ENCODE data around the gene UPK3A. TPM values are rescaled to one million over a fixed set of nuclear protein-coding genes. Genes with fewer than 3 reads are reported as not detected.
A peak's percentile ranks its signal among the peaks of the same experiment; 100 is the strongest.

Gene UPK3A
- total RNA-seq (ENCODE audit: low replicate concordance), result 0.29 and 0.62 TPM in 2 replicates
- long read RNA-seq, result 0 reads

DNA sequence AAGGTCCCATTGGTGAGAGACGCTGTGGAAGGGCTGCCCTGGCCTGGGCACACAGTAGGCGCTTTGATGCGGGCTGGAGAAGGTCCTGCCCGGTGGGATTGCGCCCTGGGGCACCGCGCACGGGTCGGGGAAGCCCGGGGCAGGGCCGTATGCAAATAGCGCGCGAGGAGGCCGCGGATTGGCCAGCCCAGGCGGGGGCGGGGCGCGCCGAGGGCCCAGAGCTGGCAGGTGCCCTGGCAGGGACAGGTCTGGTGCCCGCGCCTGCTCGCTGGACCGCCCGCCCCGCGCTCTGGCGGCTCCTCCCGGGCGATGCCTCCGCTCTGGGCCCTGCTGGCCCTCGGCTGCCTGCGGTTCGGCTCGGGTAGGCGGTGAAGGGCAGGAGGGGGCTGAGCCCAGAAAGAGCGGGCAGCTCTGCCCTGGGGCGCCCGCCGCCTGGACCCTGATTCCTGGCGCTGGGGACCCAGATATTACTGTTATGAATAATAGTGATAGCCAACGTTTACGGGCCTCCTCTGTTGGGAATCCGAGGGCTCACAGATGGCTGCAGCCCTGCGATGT, at the start of gene UPK3A:
Gene UPK3A (plus strand): TSS at position 245 of the 558 bp plus-strand sequence. CDS start 65 bp downstream, at position 310.
- peaks cover 43% of the 10 kb centered on the region for H3K27me3 Mint-ChIP-seq
- H3K4me3 Mint-ChIP-seq, result peak within 1 kb of the TSS; percentile 65
- peaks cover 6% of the 10 kb centered on the region for H3K4me1 Mint-ChIP-seq (ENCODE audit: unreplicated experiment)
- H3K27ac Mint-ChIP-seq, result peak within 1 kb of the TSS; percentile 9
- H3K9me3 Mint-ChIP-seq, result no peaks in the 10 kb centered on the region
- no peaks in the 10 kb centered on the region for H3K36me3 Mint-ChIP-seq
- TF ChIP-seq, protein P1, sequence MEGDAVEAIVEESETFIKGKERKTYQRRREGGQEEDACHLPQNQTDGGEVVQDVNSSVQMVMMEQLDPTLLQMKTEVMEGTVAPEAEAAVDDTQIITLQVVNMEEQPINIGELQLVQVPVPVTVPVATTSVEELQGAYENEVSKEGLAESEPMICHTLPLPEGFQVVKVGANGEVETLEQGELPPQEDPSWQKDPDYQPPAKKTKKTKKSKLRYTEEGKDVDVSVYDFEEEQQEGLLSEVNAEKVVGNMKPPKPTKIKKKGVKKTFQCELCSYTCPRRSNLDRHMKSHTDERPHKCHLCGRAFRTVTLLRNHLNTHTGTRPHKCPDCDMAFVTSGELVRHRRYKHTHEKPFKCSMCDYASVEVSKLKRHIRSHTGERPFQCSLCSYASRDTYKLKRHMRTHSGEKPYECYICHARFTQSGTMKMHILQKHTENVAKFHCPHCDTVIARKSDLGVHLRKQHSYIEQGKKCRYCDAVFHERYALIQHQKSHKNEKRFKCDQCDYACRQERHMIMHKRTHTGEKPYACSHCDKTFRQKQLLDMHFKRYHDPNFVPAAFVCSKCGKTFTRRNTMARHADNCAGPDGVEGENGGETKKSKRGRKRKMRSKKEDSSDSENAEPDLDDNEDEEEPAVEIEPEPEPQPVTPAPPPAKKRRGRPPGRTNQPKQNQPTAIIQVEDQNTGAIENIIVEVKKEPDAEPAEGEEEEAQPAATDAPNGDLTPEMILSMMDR (conservative IDR thresholded peaks at IDR 0.05), result no peak
- no peak for DNase-seq (ENCODE audit: extremely low spot score, unreplicated experiment)

DNA sequence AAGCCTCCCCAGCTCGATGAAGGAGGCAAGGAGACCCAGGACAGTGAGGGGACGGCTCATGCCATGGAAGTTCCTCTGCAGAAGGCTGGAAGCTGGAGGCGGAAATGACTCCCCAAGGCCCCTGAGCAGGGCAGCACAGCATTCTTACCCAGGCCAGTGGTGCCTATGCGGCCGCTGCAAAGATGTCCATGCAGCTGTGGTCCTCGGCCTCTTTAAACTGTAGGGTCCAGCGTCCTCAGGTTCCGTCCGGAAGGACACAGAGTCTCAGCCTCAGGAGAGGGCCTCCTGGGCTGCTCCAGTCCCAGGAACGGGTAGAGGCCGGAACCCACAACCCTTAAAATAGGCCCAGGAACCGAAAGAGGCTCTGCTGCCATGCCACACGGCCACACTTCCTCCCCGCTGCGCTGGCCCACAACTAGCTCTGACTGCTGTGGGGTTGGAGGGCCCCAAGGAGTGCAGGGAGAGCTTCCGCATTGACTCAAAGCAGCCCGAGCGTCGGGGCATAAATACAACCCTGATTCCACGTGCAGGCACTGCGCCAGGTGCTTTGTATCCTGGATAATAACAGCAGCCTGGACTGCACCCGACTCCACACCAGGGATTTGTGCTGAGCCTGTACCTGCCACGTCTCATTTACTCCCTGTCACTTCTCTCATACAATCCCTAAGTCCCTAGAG, 49.5 kb upstream of the UPK3A start:
- no peak overlapping the region for H3K27ac Mint-ChIP-seq
- H3K36me3 Mint-ChIP-seq, result no peaks in the 10 kb centered on the region

DNA sequence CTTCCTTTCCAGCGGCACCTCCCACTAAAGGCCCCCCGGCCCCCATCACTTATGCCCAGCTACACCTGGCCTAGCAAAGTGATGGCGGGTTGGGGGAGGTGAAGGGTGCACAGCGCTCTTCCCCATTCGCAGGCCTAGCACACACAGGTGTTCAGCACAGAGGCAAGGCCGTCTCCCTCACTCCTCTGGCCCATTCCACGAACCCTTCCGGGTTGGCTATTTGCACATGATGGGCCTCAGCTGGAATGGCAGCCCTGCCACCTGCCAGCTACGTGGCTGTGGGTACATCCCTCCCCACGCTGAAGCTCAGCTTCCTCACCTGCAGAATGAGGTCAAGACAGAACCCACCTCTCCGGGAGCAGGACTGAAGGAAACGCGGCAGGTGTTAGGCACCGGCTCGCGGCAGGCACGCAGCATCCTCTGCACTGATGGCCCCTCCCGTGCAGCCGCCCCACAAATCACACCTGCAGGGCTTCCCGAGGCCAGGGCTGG, 48.9 kb upstream of the UPK3A start:
- H3K27me3 Mint-ChIP-seq, result no peaks in the 10 kb centered on the region
- no peaks in the 10 kb centered on the region for H3K36me3 Mint-ChIP-seq
- H3K4me3 Mint-ChIP-seq, result no peak overlapping the region
- TF ChIP-seq, protein P1 (conservative IDR thresholded peaks at IDR 0.05), result no peak
- DNase-seq (ENCODE audit: extremely low spot score, unreplicated experiment), result no peak
- no peak overlapping the region for H3K27ac Mint-ChIP-seq
- H3K4me1 Mint-ChIP-seq (ENCODE audit: unreplicated experiment), result peaks cover 28% of the 10 kb centered on the region
- H3K9me3 Mint-ChIP-seq, result no peaks in the 10 kb centered on the region

More for the DNA sequence above, 49.5 kb upstream of the UPK3A start:
- no peak for DNase-seq (ENCODE audit: extremely low spot score, unreplicated experiment)
- Mint-ChIP-seq H3K4me3 (no peak overlapping the region), H3K27me3 (no peaks in the 10 kb centered on the region), H3K4me1 (ENCODE audit: unreplicated experiment) (peaks cover 28% of the 10 kb centered on the region), H3K9me3 (no peaks in the 10 kb centered on the region)
- TF ChIP-seq, protein P1 (conservative IDR thresholded peaks at IDR 0.05), result no peak

DNA sequence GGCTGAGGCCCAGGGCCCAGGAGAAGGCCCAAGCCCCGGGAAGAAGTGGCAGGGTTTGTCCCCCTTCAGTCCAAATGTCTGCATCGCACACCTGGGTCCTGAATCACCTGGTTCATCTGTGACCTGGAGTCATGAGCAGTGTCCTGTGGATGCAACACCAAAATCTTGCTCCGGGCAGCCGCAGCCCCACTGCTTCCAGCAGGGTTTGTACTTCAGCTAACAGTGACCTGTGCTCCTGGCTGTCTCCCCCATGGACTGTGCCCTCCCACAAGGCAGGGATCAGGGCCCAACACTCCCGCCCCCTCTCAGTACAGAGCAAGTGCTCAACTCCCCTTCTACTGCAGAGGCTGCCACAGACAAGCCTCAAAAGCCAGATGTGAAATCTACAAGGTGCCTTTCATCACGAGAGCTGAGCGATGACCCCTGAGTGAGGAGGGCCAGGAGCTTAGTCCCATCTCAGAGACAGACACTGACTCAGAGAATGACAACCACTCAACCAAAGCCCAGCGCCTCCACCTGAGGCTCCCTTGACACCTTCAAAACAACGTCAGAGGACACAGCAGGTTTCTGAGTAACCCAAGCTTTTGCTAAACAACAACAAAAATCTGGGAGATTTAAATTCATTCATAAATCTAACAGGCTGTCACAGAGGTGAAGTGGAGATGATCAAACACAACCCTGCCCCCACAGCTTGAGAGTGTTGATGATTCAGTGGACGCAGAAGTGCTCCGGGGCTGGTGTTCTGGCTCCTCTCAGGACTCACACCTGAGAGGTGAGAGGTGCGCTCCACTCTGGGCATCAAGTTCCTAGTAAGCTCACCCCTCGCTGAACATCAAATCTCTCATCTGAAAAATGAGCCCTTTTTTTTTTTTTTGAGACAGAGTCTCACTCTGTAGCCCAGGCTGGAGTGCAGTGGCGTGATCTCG, 47.4 kb upstream of the UPK3A start:
- TF ChIP-seq, protein P1 (conservative IDR thresholded peaks at IDR 0.05), result no peak
- Mint-ChIP-seq H3K27ac (peak overlapping the region; percentile 39), H3K4me3 (peak overlapping the region; percentile 52), H3K9me3 (no peaks in the 10 kb centered on the region), H3K36me3 (no peaks in the 10 kb centered on the region), H3K4me1 (ENCODE audit: unreplicated experiment) (peaks cover 24% of the 10 kb centered on the region), H3K27me3 (no peaks in the 10 kb centered on the region)
- no peak for DNase-seq (ENCODE audit: extremely low spot score, unreplicated experiment)

DNA sequence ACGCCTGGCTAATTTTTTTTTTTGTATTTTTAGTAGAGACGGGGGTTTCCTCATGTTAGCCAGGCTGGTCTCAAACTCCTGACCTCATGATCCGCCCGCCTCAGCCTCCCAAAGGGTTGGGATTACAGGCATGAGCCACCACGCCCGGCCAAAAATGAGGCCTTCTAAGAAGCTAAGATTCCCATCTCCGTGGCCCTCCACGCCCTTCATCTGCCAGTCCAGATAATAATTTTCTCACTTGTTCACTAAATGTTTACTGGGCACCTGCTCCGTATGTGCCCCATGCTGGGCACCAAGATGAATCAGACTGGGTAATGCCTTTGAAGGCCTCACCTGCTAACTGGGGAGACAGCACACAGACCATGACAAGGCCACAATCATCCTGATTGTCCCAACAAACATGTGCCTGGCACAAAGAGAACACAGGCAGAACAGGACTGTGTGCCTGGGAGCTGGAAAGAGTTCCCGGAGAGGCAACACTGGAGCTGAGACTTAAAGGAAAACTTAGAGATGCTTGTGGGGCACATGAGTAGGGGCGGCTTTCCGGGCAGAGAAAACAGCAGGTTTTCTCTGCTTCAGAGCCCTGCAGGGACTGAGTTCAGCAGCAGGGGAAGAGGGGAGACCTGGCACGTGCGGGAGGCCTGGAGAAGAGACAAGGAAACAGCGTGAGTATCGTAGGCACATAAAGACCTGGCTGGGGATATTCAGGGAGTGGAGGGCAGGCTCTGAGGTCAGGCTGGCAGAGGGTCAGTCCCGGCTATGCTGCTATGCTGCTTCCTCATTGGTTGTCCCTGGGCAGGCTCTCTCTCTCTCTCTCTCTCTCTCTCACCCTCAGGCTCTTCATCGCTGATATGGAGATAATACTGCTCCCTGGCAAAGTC, 46.4 kb upstream of the UPK3A start:
- H3K27ac Mint-ChIP-seq, result no peak overlapping the region
- TF ChIP-seq, protein P1 (conservative IDR thresholded peaks at IDR 0.05), result no peak
- H3K36me3 Mint-ChIP-seq, result no peaks in the 10 kb centered on the region
- DNase-seq (ENCODE audit: extremely low spot score, unreplicated experiment), result no peak
- H3K4me1 Mint-ChIP-seq (ENCODE audit: unreplicated experiment), result peaks cover 24% of the 10 kb centered on the region
- H3K4me3 Mint-ChIP-seq, result peak overlapping the region; percentile 95
- no peaks in the 10 kb centered on the region for H3K27me3 Mint-ChIP-seq
- H3K9me3 Mint-ChIP-seq, result no peaks in the 10 kb centered on the region

Measured in type B pancreatic cell (in vitro differentiated cells).